ENCODE measurements around the gene SLC7A6OS.
A peak's percentile ranks its signal among the peaks of the same experiment; 100 is the strongest.

Gene SLC7A6OS

DNA sequence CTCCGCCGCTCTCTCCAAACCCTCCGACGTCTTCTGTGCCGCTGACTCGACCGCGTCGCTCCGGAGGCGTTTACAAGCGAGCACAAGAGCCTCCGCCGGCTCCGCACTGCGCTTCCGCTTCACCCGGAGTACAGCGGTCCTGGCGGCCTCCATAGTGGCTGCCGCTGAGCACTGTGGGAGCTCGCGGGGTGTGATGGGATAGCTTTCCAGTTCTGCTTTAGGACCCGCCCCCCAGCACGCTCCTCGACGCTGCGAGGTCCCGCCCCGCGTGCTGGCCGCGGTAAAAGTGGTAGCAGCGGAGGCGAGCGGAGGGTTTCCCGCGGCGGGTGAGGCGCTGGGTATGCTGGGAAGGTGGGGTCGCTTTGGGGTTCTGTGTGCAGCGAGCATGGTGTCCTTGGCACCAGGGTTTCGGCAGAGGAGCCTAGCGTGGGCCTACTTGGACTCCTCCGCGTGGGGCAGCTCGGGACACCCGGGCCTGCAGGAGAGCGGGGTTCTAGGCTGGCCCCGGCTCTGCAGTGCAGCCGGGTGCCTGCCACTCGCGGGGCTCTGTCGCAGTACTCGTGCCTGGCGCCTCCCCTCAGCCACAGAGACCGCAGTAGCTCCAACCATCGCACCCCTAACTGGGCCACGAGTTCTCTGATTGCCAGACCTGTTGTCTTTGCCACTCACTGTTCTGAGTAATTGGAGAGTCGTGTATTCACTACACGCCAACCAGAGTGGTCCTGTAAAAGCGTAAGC lies at the start of gene SLC7A6OS, which contains the start of gene PRMT7:
TSS of gene SLC7A6OS (minus strand) at position 173 of the 738 bp plus-strand sequence. CDS start at position 153, 20 bp downstream.
TSS of gene PRMT7 (plus strand) at position 246 of the 738 bp plus-strand sequence. CDS start 4,961 bp downstream, outside the sequence.
- peak; percentile 89 for DNase-seq (ENCODE audit: low spot score)

DNA sequence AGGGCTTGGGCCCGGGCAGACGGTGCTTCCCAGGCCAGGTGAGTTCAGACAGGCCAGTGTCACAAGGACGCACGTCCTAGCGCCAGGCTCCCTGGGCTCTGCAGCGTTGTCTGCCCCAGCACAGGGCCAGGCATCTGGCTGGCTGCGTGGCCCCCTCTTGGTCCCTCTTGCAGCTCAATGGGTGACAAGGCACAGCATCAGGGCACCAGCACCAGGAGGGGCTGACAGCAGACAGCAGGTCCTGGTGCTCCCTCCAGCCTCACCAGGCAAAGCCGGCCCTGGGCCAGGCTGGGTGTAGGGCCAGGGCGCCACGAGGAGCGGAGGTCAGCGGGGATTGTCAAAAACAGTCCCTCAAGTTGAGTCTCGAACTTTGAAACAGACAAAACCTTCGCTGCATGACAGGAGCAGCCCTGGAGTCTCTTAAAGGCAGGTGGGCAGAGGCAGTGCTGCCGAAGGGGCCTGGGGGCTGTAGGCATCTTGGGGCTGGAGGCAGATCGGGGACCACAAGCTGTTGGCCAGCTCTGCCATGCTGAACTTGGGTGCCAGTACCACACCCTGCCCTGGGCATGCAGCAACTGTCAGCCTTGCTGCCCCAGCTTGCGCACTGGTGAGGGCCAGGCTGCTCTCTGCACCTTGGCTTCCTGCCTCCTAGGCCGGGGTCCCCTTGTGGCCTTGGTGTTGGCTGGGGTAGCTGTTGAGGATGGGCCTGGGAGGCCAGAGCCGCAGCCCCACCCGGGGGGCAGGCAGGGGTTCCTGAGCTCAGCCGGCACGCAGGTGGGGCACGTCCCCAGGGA lies 48.8 kb upstream of the SLC7A6OS start:
- no peak for DNase-seq (ENCODE audit: low spot score)

DNA sequence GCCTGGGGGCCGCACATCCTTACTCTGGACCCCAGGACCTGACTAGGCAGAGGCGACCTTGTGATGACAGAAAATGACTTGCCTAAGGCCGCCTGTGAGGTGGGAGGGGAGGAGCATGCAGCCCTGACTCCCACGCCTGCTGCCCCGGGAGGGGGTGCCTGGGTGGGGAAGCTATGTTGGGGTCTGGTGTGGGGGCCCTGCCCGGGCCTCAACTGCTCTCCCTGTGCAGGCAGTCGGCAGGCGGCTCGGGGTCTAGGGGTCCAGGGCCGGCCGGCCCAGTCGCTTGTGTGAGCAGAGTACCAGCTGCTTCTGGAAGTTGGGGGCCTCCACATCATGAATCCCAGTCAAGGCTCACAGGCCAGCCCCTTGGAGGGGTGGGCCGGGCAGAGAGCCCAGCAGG lies 48.2 kb upstream of the SLC7A6OS start:
- no peak for DNase-seq (ENCODE audit: low spot score)

DNA sequence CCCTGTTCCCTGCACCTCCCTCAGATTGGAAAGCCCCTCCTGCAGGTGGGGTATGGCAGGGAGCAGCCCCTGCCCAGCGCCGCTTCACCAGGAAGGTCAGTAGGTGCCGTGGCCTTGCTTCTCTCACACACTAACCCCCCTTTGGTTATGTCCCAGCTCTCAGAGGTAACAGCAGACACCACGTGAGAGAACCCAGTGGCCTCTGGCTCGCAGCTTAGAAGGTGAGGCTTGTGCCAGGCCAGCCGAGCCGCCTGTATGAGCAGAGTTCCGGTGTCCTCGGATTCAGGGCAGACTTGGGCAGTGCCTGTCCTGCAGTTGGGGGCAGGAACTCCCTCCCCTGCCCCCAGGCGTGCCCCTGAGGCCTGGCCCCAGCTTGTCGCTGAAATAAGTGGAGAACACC lies 47.2 kb upstream of the SLC7A6OS start:
- no peak for DNase-seq (ENCODE audit: low spot score)

GRCh38 chr16:68357521-68357922 lies 46.8 kb upstream of the SLC7A6OS start:
- DNase-seq (ENCODE audit: low spot score) = no peak

- DNase-seq (ENCODE audit: low spot score) = no peak
Observed at GRCh38 chr16:68356919-68357286, 46.2 kb upstream of the SLC7A6OS start.

DNA sequence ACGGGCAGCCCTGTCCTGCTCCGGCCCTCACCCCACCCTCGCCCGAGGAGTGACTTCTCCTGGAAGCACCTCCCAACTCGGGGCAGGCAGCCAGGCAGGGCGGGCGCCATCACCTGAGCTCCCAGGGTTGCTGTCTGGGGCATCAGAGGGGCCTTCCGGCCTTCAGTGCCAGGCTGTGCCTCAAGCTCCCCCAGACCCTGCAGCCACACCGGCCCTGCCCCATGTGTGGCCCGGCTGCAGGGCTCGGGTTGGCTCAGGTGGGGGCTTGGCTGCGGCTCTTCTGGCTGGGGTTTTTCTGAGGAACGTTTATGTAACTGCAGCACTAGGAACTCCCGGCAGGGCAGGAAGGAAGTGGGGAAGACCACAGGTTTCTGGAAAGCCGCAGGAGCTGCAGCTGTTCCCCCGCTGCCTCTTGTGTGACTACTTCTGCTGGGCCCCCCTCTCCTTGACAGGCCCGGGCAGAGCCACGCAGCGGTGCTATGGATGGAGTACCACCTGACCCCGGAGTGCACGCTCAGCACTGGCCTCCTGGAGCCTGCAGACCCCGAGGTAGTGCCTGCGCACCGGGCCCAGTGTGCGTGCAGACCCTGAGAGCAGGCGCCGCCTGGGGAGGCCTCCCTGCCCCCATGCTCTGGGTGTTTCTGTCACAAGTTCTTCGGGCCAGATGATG lies 45.6 kb upstream of the SLC7A6OS start:
- DNase-seq (ENCODE audit: low spot score) = peak; percentile 75

GRCh38 chr16:68355447-68356248 lies 44.9 kb upstream of the SLC7A6OS start:
- no peak for DNase-seq (ENCODE audit: low spot score)

GRCh38 chr16:68354816-68355215 lies 44.1 kb upstream of the SLC7A6OS start:
- no peak for DNase-seq (ENCODE audit: low spot score)

- DNase-seq (ENCODE audit: low spot score) = no peak
Observed at GRCh38 chr16:68353366-68353765, 42.6 kb upstream of the SLC7A6OS start.

- no peak for DNase-seq (ENCODE audit: low spot score)
Observed at GRCh38 chr16:68351991-68352431, 41.3 kb upstream of the SLC7A6OS start.

GRCh38 chr16:68351463-68351862 lies 40.7 kb upstream of the SLC7A6OS start:
- DNase-seq (ENCODE audit: low spot score) = no peak

- no peak for DNase-seq (ENCODE audit: low spot score)
Observed at GRCh38 chr16:68350813-68351350, 40.1 kb upstream of the SLC7A6OS start.

DNA sequence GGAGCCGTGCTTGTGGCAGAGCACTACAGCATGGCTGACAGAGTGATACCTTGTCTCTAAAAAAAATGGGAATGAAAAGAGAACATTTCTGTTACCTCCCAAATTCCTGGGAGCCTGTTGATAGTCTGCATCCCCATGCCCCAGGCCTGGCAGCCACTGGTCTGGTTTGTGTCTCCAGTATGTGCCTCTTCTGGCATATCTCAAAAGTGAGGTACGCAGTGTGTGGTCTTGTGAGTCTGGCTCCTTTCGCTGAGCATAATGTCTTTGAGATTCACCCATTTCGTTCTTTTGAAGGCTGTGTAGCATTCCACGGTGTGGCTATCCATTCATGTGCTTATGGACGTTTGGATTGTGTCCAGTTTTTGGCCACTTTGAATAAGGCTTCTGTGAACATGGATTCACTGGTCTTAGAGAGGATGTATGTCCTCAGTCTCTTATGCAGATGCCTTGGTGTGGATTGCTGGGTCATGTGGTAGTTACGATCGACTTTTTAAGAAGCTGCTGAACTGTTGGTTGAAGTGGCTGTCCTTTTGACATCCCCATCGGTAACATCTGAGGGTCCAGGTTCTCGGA lies 39.2 kb upstream of the SLC7A6OS start:
- DNase-seq (ENCODE audit: low spot score) = no peak

DNA sequence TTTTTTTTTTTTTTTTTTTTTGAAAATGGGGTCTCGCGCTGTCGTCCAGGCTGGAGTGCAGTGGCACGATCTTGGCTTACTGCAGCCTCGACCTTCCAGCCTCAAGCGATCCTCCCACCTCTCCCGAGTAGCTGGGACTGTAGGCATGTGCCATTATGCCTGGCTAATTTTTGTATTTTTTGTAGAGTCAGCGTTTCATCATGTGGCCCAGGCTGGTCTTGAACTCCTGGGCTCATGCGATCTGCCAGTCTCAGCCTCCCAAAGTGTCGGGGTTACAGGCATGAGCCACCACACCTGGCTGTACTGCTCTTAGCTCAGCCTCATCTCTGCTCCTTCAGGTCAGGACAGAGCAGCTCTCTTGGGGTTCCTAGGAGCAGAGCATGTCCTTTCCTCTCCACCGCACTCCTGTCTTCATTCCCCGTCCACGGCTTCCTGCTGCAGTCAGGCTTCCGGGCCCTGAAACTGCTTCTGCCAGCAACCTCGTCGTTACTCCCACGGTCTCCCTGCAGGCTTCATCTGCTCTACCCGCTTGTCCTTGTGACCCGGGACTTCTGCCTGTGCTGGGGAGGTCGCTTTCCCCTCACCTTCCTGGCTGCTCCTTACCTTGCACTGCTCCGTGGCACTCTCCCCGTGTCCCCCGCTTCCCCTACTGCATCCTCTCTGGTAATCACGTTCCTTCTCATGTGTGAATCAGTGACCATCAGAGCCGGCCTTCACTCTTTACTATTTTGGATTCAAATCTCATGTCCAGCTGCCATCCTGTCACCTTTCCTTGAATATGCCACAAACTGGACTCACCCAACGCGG lies 38.1 kb upstream of the SLC7A6OS start:
- no peak for DNase-seq (ENCODE audit: low spot score)

DNA sequence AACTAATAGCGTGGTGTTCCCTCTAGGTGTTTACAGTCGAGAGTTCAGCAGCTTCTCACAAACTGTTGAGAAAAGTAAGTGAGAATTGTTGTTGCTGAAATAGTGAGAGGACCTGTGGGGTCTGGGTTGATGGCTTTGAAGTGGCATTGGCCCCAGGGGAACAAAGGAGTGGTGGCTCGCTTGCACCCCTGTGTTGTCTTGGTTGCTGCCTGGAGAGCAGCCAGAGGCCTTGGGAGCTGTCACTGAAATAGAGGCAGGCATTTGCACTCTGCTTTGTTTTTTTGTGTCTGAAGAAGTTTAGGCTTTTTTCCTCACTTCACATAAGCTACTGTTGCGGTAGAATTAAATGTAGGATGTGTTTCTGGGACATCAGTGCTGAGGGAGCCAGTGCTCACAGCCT lies 36.9 kb upstream of the SLC7A6OS start:
- no peak for DNase-seq (ENCODE audit: low spot score)

DNA sequence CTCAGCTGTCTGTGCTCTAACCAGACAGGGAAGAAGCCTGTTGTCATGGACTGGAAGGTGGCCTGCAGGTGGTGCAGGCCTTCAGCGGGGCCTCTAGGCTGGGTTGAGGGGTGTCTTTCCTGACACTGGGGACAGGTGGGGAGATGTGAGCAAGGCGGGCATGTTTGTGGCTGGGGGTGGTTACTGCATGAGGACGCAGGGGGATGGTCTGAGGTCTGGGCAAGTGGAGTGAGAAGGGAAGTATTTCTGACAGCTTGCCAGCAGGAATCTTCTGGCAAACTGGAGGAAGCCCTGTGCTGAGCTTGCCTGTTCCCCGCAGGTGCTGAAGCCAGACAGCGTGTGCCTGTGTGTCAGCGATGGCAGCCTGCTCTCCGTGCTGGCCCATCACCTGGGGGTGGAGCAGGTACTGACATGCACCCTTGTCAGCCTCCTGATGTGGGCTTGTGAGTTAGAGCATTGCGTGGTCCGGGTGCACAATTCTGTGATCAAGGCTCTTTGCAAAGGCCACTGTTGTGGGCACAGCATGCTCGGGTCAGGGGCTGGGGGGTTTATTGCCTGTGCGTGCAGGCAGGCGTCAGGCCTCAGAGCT lies 36.2 kb upstream of the SLC7A6OS start:
- no peak for DNase-seq (ENCODE audit: low spot score)

- no peak for DNase-seq (ENCODE audit: low spot score)
Observed at GRCh38 chr16:68345958-68346635, 35.4 kb upstream of the SLC7A6OS start.

DNA sequence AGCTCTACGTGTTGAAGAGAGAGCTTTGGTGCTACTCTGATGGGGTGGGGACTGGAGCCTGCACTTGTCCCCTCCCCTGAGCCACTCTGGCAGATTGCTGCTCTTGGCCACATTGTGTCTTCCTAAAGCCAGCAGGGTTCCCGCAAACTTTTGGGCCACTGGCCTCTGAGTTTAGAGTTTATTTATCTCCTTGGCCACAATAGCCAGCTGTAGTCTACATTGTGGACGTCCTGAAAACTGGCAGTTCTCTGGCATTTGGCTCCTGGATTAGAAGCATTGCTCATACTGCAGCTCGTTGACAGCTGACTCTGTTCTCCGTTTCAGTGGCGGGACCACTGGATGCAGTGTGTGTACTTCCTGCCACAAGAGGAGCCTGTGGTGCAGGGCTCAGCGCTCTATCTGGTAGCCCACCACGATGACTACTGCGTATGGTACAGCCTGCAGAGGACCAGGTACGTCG lies 34.6 kb upstream of the SLC7A6OS start:
- no peak for DNase-seq (ENCODE audit: low spot score)

Data from CD4-positive, alpha-beta T cell treated with Interleukin-15 for 4 hours (primary cell).